ENCODE measurements around the gene PGRMC1. TPM values are rescaled to one million over a fixed set of nuclear protein-coding genes. Genes with fewer than 3 reads are reported as not detected.
"Not testable (repeated sequence)": the region's sequence is repeated elsewhere in the genome, so short reads cannot be mapped to it uniquely, and the experiment has no call there.

The PGRMC1 gene
- total RNA-seq, 1 donor from 2014 or later, result 101 TPM

- no peaks in the 10 kb centered on the region for H3K9me3 ChIP-seq
- no peak for DNase-seq (ENCODE audit: extremely low spot score in 2 of 2)
- no peaks in the 10 kb centered on the region for H3K27me3 ChIP-seq
- no peak for TF ChIP-seq POLR2A (IDR thresholded peaks at IDR 0.05)
- TF ChIP-seq POLR2AphosphoS5 (IDR thresholded peaks at IDR 0.05; ENCODE audit: insufficient read depth in 1 of 2, low read depth in 1 of 2), result no peak
- no peak for TF ChIP-seq CTCF (IDR thresholded peaks at IDR 0.05)
- intact Hi-C loops (cut with DNase I), result no loop called here
- H3K27ac ChIP-seq, result no peak overlapping the region
- H3K4me1 ChIP-seq, result no peaks in the 10 kb centered on the region
- no peaks in the 10 kb centered on the region for H3K36me3 ChIP-seq
- H3K4me3 ChIP-seq, result no peak overlapping the region
Measured at GRCh38 chrX:119208401-119209057, 27.6 kb upstream of the PGRMC1 start.

GRCh38 chrX:119210931-119211648, 25.0 kb upstream of the PGRMC1 start:
- DNase-seq (ENCODE audit: extremely low spot score in 2 of 2); H3K27ac ChIP-seq; H3K27me3 ChIP-seq; H3K9me3 ChIP-seq; H3K4me1 ChIP-seq; intact Hi-C loops (cut with DNase I); H3K36me3 ChIP-seq; H3K4me3 ChIP-seq: not testable (repeated sequence)

- H3K4me3 ChIP-seq, result no peak overlapping the region
- no peaks in the 10 kb centered on the region for H3K9me3 ChIP-seq
- no peaks in the 10 kb centered on the region for H3K36me3 ChIP-seq
- intact Hi-C loops (cut with DNase I), result no loop called here
- TF ChIP-seq POLR2A (IDR thresholded peaks at IDR 0.05) (no peak), POLR2AphosphoS5 (IDR thresholded peaks at IDR 0.05; ENCODE audit: insufficient read depth in 1 of 2, low read depth in 1 of 2) (no peak), CTCF (IDR thresholded peaks at IDR 0.05) (no peak)
- H3K4me1 ChIP-seq, result no peaks in the 10 kb centered on the region
- no peak overlapping the region for H3K27ac ChIP-seq
- DNase-seq (ENCODE audit: extremely low spot score in 2 of 2), result no peak
- H3K27me3 ChIP-seq, result no peaks in the 10 kb centered on the region
Measured at GRCh38 chrX:119211649-119212014, 24.5 kb upstream of the PGRMC1 start.

- Histone ChIP-seq H3K4me1 (no peaks in the 10 kb centered on the region), H3K36me3 (no peaks in the 10 kb centered on the region), H3K9me3 (no peaks in the 10 kb centered on the region), H3K27me3 (no peaks in the 10 kb centered on the region), H3K27ac (no peak overlapping the region), H3K4me3 (no peak overlapping the region)
- DNase-seq (ENCODE audit: extremely low spot score in 2 of 2), result no peak
- TF ChIP-seq POLR2AphosphoS5 (IDR thresholded peaks at IDR 0.05; ENCODE audit: insufficient read depth in 1 of 2, low read depth in 1 of 2), result no peak
- no peak for TF ChIP-seq POLR2A (IDR thresholded peaks at IDR 0.05)
- TF ChIP-seq CTCF (IDR thresholded peaks at IDR 0.05), result peak in 2 of 3 experiments; percentile 19 to 24
- intact Hi-C loops (cut with DNase I), result no loop called here
Measured at GRCh38 chrX:119218198-119218597, 17.9 kb upstream of the PGRMC1 start.

GRCh38 chrX:119222932-119223331, 13.2 kb upstream of the PGRMC1 start:
- TF ChIP-seq CTCF (IDR thresholded peaks at IDR 0.05) (no peak), POLR2A (IDR thresholded peaks at IDR 0.05) (no peak), POLR2AphosphoS5 (IDR thresholded peaks at IDR 0.05; ENCODE audit: insufficient read depth in 1 of 2, low read depth in 1 of 2) (no peak)
- Histone ChIP-seq H3K27me3 (no peaks in the 10 kb centered on the region), H3K4me1 (no peaks in the 10 kb centered on the region), H3K9me3 (no peaks in the 10 kb centered on the region), H3K4me3 (no peak overlapping the region), H3K36me3 (no peaks in the 10 kb centered on the region), H3K27ac (no peak overlapping the region)
- DNase-seq (ENCODE audit: extremely low spot score in 2 of 2), result no peak
- intact Hi-C loops (cut with DNase I), result no loop called here

Measured in vagina (tissue), 2 donors.